IMR-90 (cell line): ENCODE measurements around the gene TNS1. TPM values are rescaled to one million over a fixed set of nuclear protein-coding genes. Genes with fewer than 3 reads are reported as not detected.

Experiments used
- ATAC-seq: fragments of 200-7000 bp; cut with Tn5 transposase; 2 replicates; pipeline ENCODE4 v1.9.1; 2020; ENCODE audit warnings: low read depth, mild to moderate bottlenecking, moderate library complexity
- BruUV-seq: library from RNA; stranded (reverse); fragments of 400-500 nt; replicated peaks from 2 replicates; lab custom pipeline; 2021; lab: Mats Ljungman, UMichigan
- CTCF ChIA-PET: fragments of 300-600 bp; formaldehyde crosslinking; extraction: SDS; loops from one replicate; lab custom pipeline; 2021; ENCODE audit warnings: antibody characterized with exemption; lab: Yijun Ruan, JAX
- POLR2A ChIA-PET: fragments of 300-600 bp; sonication (Branson Sonifier 250); formaldehyde crosslinking; loops from one replicate; lab custom pipeline; 2022; ENCODE audit warnings: antibody characterized with exemption; ENCODE audit not compliant: unreplicated experiment; lab: Charles Lee
- DNase-seq: peaks from one replicate; pipeline ENCODE4 v3.0.0; 2013
- H2AFZ ChIP-seq: replicated peaks from 2 replicates; pipeline ENCODE3; 2013; ENCODE audit warnings: low read length, mild to moderate bottlenecking; ENCODE audit not compliant: poor library complexity
- H2AK5ac ChIP-seq: 2 replicates; pipeline ENCODE4 v1.6.1; 2013; ENCODE audit warnings: low read depth, low read length, inconsistent platforms
- H2AK9ac ChIP-seq: replicated peaks from 2 replicates; pipeline ENCODE3; 2013; ENCODE audit warnings: mild to moderate bottlenecking, low read depth, low read length, moderate library complexity; ENCODE audit not compliant: poor library complexity
- H2BK120ac ChIP-seq: 2 replicates; pipeline ENCODE4 v1.6.1; 2013; ENCODE audit warnings: low read depth, low read length, inconsistent platforms
- H2BK15ac ChIP-seq: 3 replicates; pipeline ENCODE4 v1.6.1; 2013; ENCODE audit warnings: low read depth, low read length, inconsistent platforms
- H2BK20ac ChIP-seq: 2 replicates; pipeline ENCODE4 v1.6.1; 2013; ENCODE audit warnings: low read depth, mild to moderate bottlenecking, inconsistent platforms, low read length, moderate library complexity
- H2BK5ac ChIP-seq: 2 replicates; pipeline ENCODE4 v1.6.1; 2013; ENCODE audit warnings: mild to moderate bottlenecking, low read depth, low read length, inconsistent platforms; ENCODE audit not compliant: poor library complexity, severe bottlenecking
- H3K14ac ChIP-seq: replicated peaks from 2 replicates; pipeline ENCODE4 v1.6.1; 2013; ENCODE audit warnings: low read depth, low read length, inconsistent platforms
- H3K18ac ChIP-seq: 2 replicates; pipeline ENCODE4 v1.6.1; 2013; ENCODE audit warnings: low read depth, low read length, control low read depth
- H3K23ac ChIP-seq: 2 replicates; pipeline ENCODE4 v1.6.1; 2013; ENCODE audit warnings: low read depth, low read length, inconsistent platforms
- H3K27ac ChIP-seq: 2 replicates; pipeline ENCODE4 v1.5.1; 2013; ENCODE audit warnings: mild to moderate bottlenecking, control low read depth, low read length; ENCODE audit not compliant: insufficient read depth
- H3K27me3 ChIP-seq: 2 replicates; pipeline ENCODE4 v1.6.1; 2013; ENCODE audit warnings: low read length; ENCODE audit not compliant: control insufficient read depth, insufficient read depth
- H3K36me3 ChIP-seq: 2 replicates; pipeline ENCODE4 v1.6.1; 2013; ENCODE audit warnings: low read length, mixed read lengths; ENCODE audit not compliant: control insufficient read depth, insufficient read depth
- H3K4ac ChIP-seq: 2 replicates; pipeline ENCODE4 v1.6.1; 2013; ENCODE audit warnings: low read depth, low read length, inconsistent platforms
- H3K4me1 ChIP-seq: 2 replicates; pipeline ENCODE4 v1.6.1; 2013; ENCODE audit warnings: low read length, mixed read lengths; ENCODE audit not compliant: control insufficient read depth, insufficient read depth
- H3K4me2 ChIP-seq: 2 replicates; pipeline ENCODE4 v1.6.1; 2013; ENCODE audit warnings: low read depth, mild to moderate bottlenecking, control low read depth, low read length, moderate library complexity
- H3K4me3 ChIP-seq: 2 replicates; pipeline ENCODE4 v1.5.1; 2013; ENCODE audit warnings: low read depth, mild to moderate bottlenecking, control low read depth, low read length, moderate library complexity; ENCODE audit not compliant: insufficient read depth
- H3K56ac ChIP-seq: 2 replicates; pipeline ENCODE4 v1.6.1; 2013; ENCODE audit warnings: low read length, inconsistent platforms; ENCODE audit not compliant: insufficient read depth; ENCODE audit errors: extremely low read depth
- H3K79me1 ChIP-seq, 2 experiments: 2 replicates each; pipeline ENCODE4 v1.6.1; 2013; ENCODE audit warnings: low read length in 2 of 2, inconsistent platforms in 1 of 2, low read depth in 1 of 2
- H3K9ac ChIP-seq: 2 replicates; pipeline ENCODE4 v1.6.1; 2013; ENCODE audit warnings: low read depth, low read length, control low read depth
- H3K9me1 ChIP-seq: 2 replicates; pipeline ENCODE4 v1.6.1; 2013; ENCODE audit warnings: low read length, inconsistent platforms; ENCODE audit not compliant: insufficient read depth
- H3K9me3 ChIP-seq: 2 replicates; pipeline ENCODE4 v1.6.1; 2013; ENCODE audit warnings: low read length; ENCODE audit not compliant: control insufficient read depth, insufficient read depth
- H4K20me1 ChIP-seq: 2 replicates; pipeline ENCODE4 v1.6.1; 2013; ENCODE audit warnings: low read length, inconsistent platforms; ENCODE audit not compliant: insufficient read depth
- H4K5ac ChIP-seq: 2 replicates; pipeline ENCODE4 v1.6.1; 2013; ENCODE audit warnings: mild to moderate bottlenecking, low read depth, low read length, control low read depth
- H4K8ac ChIP-seq, 2 experiments: 2 replicates each; pipeline ENCODE4 v1.6.1; 2013; ENCODE audit warnings: low read depth in 2 of 2, low read length in 2 of 2, control low read depth in 1 of 2, inconsistent platforms in 1 of 2
- H4K91ac ChIP-seq: 2 replicates; pipeline ENCODE4 v1.6.1; 2013; ENCODE audit warnings: low read depth, low read length, inconsistent platforms; ENCODE audit not compliant: insufficient read depth
- BHLHE40 ChIP-seq: fragments of 150-350 bp; IDR thresholded peaks from 2 replicates; pipeline ENCODE4 v1.6.1; 2016; ENCODE audit warnings: mild to moderate bottlenecking, low read depth, low read length
- CHD1 ChIP-seq: IDR thresholded peaks from 2 replicates; pipeline ENCODE4 v1.6.1; 2012; ENCODE audit warnings: low read depth, low read length, improper control_type of control experiment
- ELK1 ChIP-seq: fragments of 150-350 bp; IDR thresholded peaks from 2 replicates; pipeline ENCODE4 v1.6.1; 2016; ENCODE audit warnings: low read depth, mild to moderate bottlenecking, low read length, moderate library complexity, borderline replicate concordance
- FOS ChIP-seq: fragments of 150-350 bp; IDR thresholded peaks from 2 replicates; pipeline ENCODE4 v1.6.1; 2016; ENCODE audit warnings: low read depth, low read length
- MAFK ChIP-seq: IDR thresholded peaks from 2 replicates; pipeline ENCODE4 v1.6.1; 2012; ENCODE audit warnings: low read depth, low read length, improper control_type of control experiment
- MAZ ChIP-seq: IDR thresholded peaks from 2 replicates; pipeline ENCODE4 v1.6.1; 2012; ENCODE audit warnings: low read depth, mild to moderate bottlenecking, low read length, improper control_type of control experiment, moderate library complexity, borderline replicate concordance
- POLR2A ChIP-seq: IDR thresholded peaks from 2 replicates; pipeline ENCODE4 v1.6.1; 2012; ENCODE audit warnings: mild to moderate bottlenecking, low read depth, low read length
- RAD21 ChIP-seq: IDR thresholded peaks from 2 replicates; pipeline ENCODE4 v1.6.1; 2012; ENCODE audit warnings: low read length, improper control_type of control experiment
- RCOR1 ChIP-seq: IDR thresholded peaks from 2 replicates; pipeline ENCODE4 v1.6.1; 2012; ENCODE audit warnings: mild to moderate bottlenecking, low read length, improper control_type of control experiment; ENCODE audit not compliant: insufficient replicate concordance
- RFX5 ChIP-seq: IDR thresholded peaks from 2 replicates; pipeline ENCODE4 v1.8.0; 2012; ENCODE audit warnings: low read depth, mild to moderate bottlenecking, low read length, moderate library complexity
- SMC3 ChIP-seq: fragments of 150-350 bp; IDR thresholded peaks from 2 replicates; pipeline ENCODE4 v1.6.1; 2016; ENCODE audit warnings: low read depth, mild to moderate bottlenecking, antibody characterized with exemption, low read length, moderate library complexity
- USF2 ChIP-seq: fragments of 150-350 bp; IDR thresholded peaks from 2 replicates; pipeline ENCODE4 v1.6.1; 2017; ENCODE audit warnings: mild to moderate bottlenecking, antibody characterized with exemption, low read length, low read depth
- WGBS, 2 experiments: methylation state at CpG; one replicate each; pipeline versions ENCODE4 v1.1.5 to v1.1.7; 2013; ENCODE audit warnings: missing lambda C conversion rate in 2 of 2; ENCODE audit not compliant: insufficient read length in 1 of 2; ENCODE audit errors: extremely low coverage in 2 of 2; 5-methylcytosine and 5-hydroxymethylcytosine counted together
- dilution Hi-C: fragments of 300-500 bp; cut with HindIII; formaldehyde crosslinking; loops from one replicate; pipeline ENCODE4 v1.14.3; 2018; ENCODE audit warnings: low sequenced_read_pairs; ENCODE audit not compliant: unreplicated experiment
- in situ Hi-C: fragments of 300-500 bp; cut with MboI; formaldehyde crosslinking; loops from 3 replicates; pipeline ENCODE4 v1.14.3; 2019; ENCODE audit warnings: low sequenced_read_pairs, inconsistent platforms, mixed read lengths
- intact Hi-C: fragments of 100-400 bp; cut with micrococcal nuclease; formaldehyde crosslinking; loops from 2 replicates; pipeline ENCODE4 v1.10.0; 2022
- polyA plus RNA-seq, 3 experiments: library from polyadenylated mRNA; depleted of rRNA; stranded (reverse); fragments of >200 nt; gene quantifications; 2 replicates each; pipeline ENCODE4 v1.2.3, GENCODE V29; 2012; ENCODE audit warnings: low replicate concordance in 1 of 3
- total RNA-seq: library from RNA; depleted of rRNA; stranded (reverse); fragments of >200 nt; gene quantifications from 2 replicates; pipeline ENCODE4 v1.2.3, GENCODE V29; 2012
- TF ChIP-seq, protein P1 (sequence below): conservative IDR thresholded peaks from 2 replicates; pipeline ENCODE4 v1.5.1; 2012; ENCODE audit warnings: mild to moderate bottlenecking, low read depth, low read length, improper control_type of control experiment

The TNS1 gene
- total and polyA plus RNA-seq, 2 of the 4 experiments (the other 2 are of a cell fraction) = 41.1 to 45.2 TPM

DNA sequence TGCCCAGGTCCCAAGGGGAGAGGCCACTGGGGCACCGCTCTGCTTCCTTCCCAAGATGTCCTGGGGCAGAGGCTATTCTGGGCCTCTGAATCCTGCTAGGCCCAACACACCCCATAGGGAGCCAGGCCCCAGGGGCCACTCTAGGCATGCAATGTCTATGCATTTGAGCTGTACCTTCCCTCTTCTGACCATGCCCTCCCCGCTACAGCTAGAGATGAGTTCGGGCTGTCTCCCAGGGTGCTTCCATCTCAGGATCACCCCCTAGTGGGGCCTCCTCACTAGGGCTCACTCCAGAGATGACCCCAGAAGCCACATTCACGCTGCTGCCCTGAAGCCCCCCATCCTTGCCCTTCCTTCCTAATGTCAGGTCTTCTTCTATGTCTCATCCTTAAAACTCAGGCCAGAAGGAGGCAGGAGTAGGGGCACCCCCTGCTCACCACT lies 54.4 kb downstream of the TNS1 start:
- CTCF ChIA-PET = no interaction called here
- no peak overlapping the region for H3K4me3 ChIP-seq
- H3K9me1 ChIP-seq = peaks cover 9% of the 10 kb centered on the region
- H4K20me1 ChIP-seq = peaks cover 41% of the 10 kb centered on the region
- H3K4me1 ChIP-seq = peaks cover 27% of the 10 kb centered on the region
- dilution Hi-C loops (no loop called here), intact Hi-C loops (no loop called here), in situ Hi-C loops (no loop called here)
- H4K91ac ChIP-seq = no peak overlapping the region
- no peak overlapping the region for H2AK9ac ChIP-seq
- H3K4me2 ChIP-seq = no peak overlapping the region
- H3K27me3 ChIP-seq = no peaks in the 10 kb centered on the region
- H4K5ac ChIP-seq = no peak overlapping the region
- ATAC-seq (no peak), DNase-seq (no peak)
- no peak overlapping the region for H3K9ac ChIP-seq
- H3K9me3 ChIP-seq = no peaks in the 10 kb centered on the region
- no peak overlapping the region for H3K27ac ChIP-seq
- H2AFZ ChIP-seq = no peak overlapping the region
- H2BK20ac ChIP-seq = no peak overlapping the region
- BruUV-seq = no TSS peak
- H2BK15ac ChIP-seq = no peak overlapping the region
- H3K36me3 ChIP-seq = 0 out of 2 replicates have a peak, but pooled peaks cover 2% of the 10 kb centered on the region
- 67% methylated on average over 2 of the region's 4 CpGs; no CpG with 5 or more reads in 1 of the 2 experiments for WGBS, 2 experiments
- peaks cover 22 to 61% of the 10 kb centered on the region in 2 experiments; a peak in 3 of 4 replicates for H3K79me1 ChIP-seq
- no peak overlapping the region for H3K23ac ChIP-seq
- POLR2A ChIA-PET = no interaction called here
- H3K14ac ChIP-seq = no peak overlapping the region
- no peak overlapping the region for H3K56ac ChIP-seq
- no peak overlapping the region for H3K18ac ChIP-seq
- H2AK5ac ChIP-seq = no peak overlapping the region
- TF ChIP-seq ELK1 = no peak
- no peak for TF ChIP-seq RFX5
- no peak for TF ChIP-seq MAFK
- no peak for TF ChIP-seq CHD1
- TF ChIP-seq, protein P1, sequence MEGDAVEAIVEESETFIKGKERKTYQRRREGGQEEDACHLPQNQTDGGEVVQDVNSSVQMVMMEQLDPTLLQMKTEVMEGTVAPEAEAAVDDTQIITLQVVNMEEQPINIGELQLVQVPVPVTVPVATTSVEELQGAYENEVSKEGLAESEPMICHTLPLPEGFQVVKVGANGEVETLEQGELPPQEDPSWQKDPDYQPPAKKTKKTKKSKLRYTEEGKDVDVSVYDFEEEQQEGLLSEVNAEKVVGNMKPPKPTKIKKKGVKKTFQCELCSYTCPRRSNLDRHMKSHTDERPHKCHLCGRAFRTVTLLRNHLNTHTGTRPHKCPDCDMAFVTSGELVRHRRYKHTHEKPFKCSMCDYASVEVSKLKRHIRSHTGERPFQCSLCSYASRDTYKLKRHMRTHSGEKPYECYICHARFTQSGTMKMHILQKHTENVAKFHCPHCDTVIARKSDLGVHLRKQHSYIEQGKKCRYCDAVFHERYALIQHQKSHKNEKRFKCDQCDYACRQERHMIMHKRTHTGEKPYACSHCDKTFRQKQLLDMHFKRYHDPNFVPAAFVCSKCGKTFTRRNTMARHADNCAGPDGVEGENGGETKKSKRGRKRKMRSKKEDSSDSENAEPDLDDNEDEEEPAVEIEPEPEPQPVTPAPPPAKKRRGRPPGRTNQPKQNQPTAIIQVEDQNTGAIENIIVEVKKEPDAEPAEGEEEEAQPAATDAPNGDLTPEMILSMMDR = no peak
- no peak for TF ChIP-seq SMC3
- no peak for TF ChIP-seq RAD21
- no peak for TF ChIP-seq USF2
- TF ChIP-seq BHLHE40 = no peak
- TF ChIP-seq RCOR1 = no peak
- no peak for TF ChIP-seq MAZ
- no peak for TF ChIP-seq FOS
- no peak for TF ChIP-seq POLR2A
- H4K8ac ChIP-seq = no peak overlapping the region
- no peak overlapping the region for H2BK120ac ChIP-seq
- no peak overlapping the region for H3K4ac ChIP-seq
- no peak overlapping the region for H2BK5ac ChIP-seq
